HEK293 (cell line): ENCODE data around the gene MYO7A.

ENCODE experiments used
- CTCF ChIA-PET: fragments of 350-600 bp; formaldehyde crosslinking; extraction: SDS; loops from one replicate; lab custom pipeline; 2021; ENCODE audit warnings: antibody characterized with exemption; lab: Yijun Ruan, JAX
- POLR2A ChIA-PET: fragments of 300-600 bp; formaldehyde crosslinking; extraction: SDS; loops from one replicate; lab custom pipeline; 2020; ENCODE audit warnings: antibody characterized with exemption, inconsistent platforms; lab: Yijun Ruan, JAX
- H3K27ac ChIP-seq: fragments of 200-500 bp; sonication (Bioruptor generic); 2 replicates; pipeline ENCODE4 v1.5.1; 2014; ENCODE audit warnings: low read depth, low read length, control low read depth, inconsistent platforms; ENCODE audit errors: extremely low read depth
- H3K36me3 ChIP-seq, 2 experiments: fragments of 200-500 bp in 1 of 2; sonication (Bioruptor generic) in 1 of 2; 1 replicate in 1 of 2; 2 replicates in 1 of 2; pipeline ENCODE4 v1.5.1; 2014 to 2017; ENCODE audit warnings: inconsistent platforms in 2 of 2, low read length in 2 of 2; ENCODE audit not compliant: control insufficient read depth in 2 of 2, insufficient read depth in 1 of 2
- H3K4me1 ChIP-seq: fragments of 200-500 bp; sonication (Bioruptor generic); 2 replicates; pipeline ENCODE4 v1.5.1; 2014; ENCODE audit warnings: mild to moderate bottlenecking, low read length, inconsistent platforms; ENCODE audit not compliant: control insufficient read depth, insufficient read depth
- H3K4me3 ChIP-seq: 2 replicates; pipeline ENCODE4 v1.5.1; 2011; ENCODE audit warnings: low read depth, mild to moderate bottlenecking, control low read depth, low read length, moderate library complexity
- H3K9me3 ChIP-seq: fragments of 200-500 bp; sonication (Bioruptor generic); 2 replicates; pipeline ENCODE4 v1.5.1; 2014; ENCODE audit warnings: low read depth, low read length, inconsistent platforms; ENCODE audit not compliant: control insufficient read depth, insufficient read depth
- GFI1B ChIP-seq: fragments of 450-650 bp; formaldehyde crosslinking; IDR thresholded peaks from 2 replicates; pipeline ENCODE4 v1.5.1; 2016; ENCODE audit warnings: missing biosample characterization, missing genetic modification characterization
- MZF1 ChIP-seq: fragments of 450-650 bp; formaldehyde crosslinking; IDR thresholded peaks from 2 replicates; pipeline ENCODE4 v1.5.1; 2017; ENCODE audit warnings: missing biosample characterization, missing genetic modification characterization, borderline replicate concordance
- SP3 ChIP-seq: fragments of 450-650 bp; formaldehyde crosslinking; IDR thresholded peaks from 2 replicates; pipeline ENCODE4 v1.5.1; 2016; ENCODE audit warnings: missing biosample characterization, missing genetic modification characterization
- SP7 ChIP-seq: fragments of 450-650 bp; formaldehyde crosslinking; IDR thresholded peaks from 2 replicates; pipeline ENCODE4 v1.5.1; 2016; ENCODE audit warnings: missing biosample characterization, missing genetic modification characterization
- YY1 ChIP-seq: fragments of 450-650 bp; formaldehyde crosslinking; IDR thresholded peaks from 2 replicates; pipeline ENCODE4 v1.5.1; 2018; ENCODE audit warnings: missing biosample characterization, missing genetic modification characterization
- ZBTB21 ChIP-seq: fragments of 450-650 bp; formaldehyde crosslinking; IDR thresholded peaks from 2 replicates; pipeline ENCODE4 v1.5.1; 2017; ENCODE audit warnings: missing biosample characterization, missing genetic modification characterization
- ZNF112 ChIP-seq: fragments of 450-650 bp; formaldehyde crosslinking; IDR thresholded peaks from 2 replicates; pipeline ENCODE4 v1.5.0; 2017; ENCODE audit warnings: missing biosample characterization, missing genetic modification characterization
- ZNF184 ChIP-seq: fragments of 450-650 bp; IDR thresholded peaks from 2 replicates; pipeline ENCODE4 v1.5.1; 2018; ENCODE audit warnings: missing biosample characterization, mild to moderate bottlenecking, missing genetic modification characterization
- ZNF311 ChIP-seq: fragments of 450-650 bp; formaldehyde crosslinking; IDR thresholded peaks from 2 replicates; pipeline ENCODE4 v1.5.1; 2017; ENCODE audit warnings: missing biosample characterization, missing genetic modification characterization, borderline replicate concordance
- ZNF48 ChIP-seq: fragments of 450-650 bp; formaldehyde crosslinking; IDR thresholded peaks from 2 replicates; pipeline ENCODE4 v1.5.1; 2016; ENCODE audit warnings: missing biosample characterization, missing genetic modification characterization
- ZNF843 ChIP-seq: fragments of 450-650 bp; formaldehyde crosslinking; IDR thresholded peaks from 2 replicates; pipeline ENCODE4 v1.5.1; 2016; ENCODE audit warnings: missing biosample characterization, missing genetic modification characterization
- TF ChIP-seq, protein P1 (sequence below): fragments of 450-650 bp; formaldehyde crosslinking; conservative IDR thresholded peaks from 2 replicates; pipeline ENCODE4 v1.5.1; 2016; ENCODE audit warnings: low read depth, missing biosample characterization, missing genetic modification characterization
- TF ChIP-seq, protein P2 (sequence below): fragments of 450-650 bp; formaldehyde crosslinking; IDR thresholded peaks from 2 replicates; pipeline ENCODE4 v1.5.1; 2016; ENCODE audit warnings: missing biosample characterization, missing genetic modification characterization
- TF ChIP-seq, protein P3 (sequence below): fragments of 450-650 bp; IDR thresholded peaks from 2 replicates; pipeline ENCODE4 v1.5.1; 2018; ENCODE audit warnings: missing biosample characterization, missing genetic modification characterization
- TF ChIP-seq, protein P4 (sequence below): fragments of 450-650 bp; formaldehyde crosslinking; IDR thresholded peaks from 2 replicates; pipeline ENCODE4 v1.5.1; 2016; ENCODE audit warnings: missing biosample characterization, missing genetic modification characterization, borderline replicate concordance

The MYO7A gene

DNA sequence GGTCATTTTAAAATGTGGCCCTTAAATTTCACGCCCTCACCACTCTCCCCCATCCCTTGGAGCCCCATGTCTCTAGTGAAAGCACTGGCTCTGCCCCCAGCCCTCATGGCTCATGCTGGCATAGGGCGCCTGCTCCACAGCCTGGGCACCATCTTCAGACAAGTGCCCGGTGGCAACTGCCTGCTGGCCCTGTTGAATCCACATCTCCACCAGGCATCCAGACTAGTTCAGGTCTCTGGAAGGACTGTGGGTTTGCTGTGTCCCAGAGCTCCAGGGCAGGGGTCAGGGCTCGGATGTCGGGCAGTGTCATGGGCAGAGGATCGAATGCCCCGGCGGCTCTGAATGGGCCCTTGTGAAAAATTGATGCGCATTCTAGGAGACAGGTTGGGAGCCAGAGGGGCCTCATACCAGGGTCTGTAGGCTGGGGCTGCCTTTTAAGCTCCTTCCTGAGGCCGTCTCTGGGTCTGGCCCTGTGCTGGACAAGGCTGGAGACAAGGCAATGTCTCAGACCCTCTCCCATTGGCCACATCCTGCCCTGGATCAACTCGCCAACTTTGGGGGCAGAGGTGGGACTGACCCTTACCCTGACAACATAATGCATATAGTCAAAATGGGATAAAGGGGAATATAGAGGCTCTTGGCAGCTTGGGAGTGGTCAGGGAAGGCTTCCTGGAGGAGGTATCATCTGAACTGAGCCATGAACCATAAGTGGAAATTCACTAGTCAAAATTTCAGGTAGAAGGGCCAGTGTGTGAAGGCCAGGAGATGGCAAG is 1.2 kb downstream of the MYO7A start:
- no peaks in the 10 kb centered on the region; the same call in 1 of the 2 replicates for H3K4me1 ChIP-seq
- POLR2A ChIA-PET, result no interaction called here
- TF ChIP-seq, protein P1, sequence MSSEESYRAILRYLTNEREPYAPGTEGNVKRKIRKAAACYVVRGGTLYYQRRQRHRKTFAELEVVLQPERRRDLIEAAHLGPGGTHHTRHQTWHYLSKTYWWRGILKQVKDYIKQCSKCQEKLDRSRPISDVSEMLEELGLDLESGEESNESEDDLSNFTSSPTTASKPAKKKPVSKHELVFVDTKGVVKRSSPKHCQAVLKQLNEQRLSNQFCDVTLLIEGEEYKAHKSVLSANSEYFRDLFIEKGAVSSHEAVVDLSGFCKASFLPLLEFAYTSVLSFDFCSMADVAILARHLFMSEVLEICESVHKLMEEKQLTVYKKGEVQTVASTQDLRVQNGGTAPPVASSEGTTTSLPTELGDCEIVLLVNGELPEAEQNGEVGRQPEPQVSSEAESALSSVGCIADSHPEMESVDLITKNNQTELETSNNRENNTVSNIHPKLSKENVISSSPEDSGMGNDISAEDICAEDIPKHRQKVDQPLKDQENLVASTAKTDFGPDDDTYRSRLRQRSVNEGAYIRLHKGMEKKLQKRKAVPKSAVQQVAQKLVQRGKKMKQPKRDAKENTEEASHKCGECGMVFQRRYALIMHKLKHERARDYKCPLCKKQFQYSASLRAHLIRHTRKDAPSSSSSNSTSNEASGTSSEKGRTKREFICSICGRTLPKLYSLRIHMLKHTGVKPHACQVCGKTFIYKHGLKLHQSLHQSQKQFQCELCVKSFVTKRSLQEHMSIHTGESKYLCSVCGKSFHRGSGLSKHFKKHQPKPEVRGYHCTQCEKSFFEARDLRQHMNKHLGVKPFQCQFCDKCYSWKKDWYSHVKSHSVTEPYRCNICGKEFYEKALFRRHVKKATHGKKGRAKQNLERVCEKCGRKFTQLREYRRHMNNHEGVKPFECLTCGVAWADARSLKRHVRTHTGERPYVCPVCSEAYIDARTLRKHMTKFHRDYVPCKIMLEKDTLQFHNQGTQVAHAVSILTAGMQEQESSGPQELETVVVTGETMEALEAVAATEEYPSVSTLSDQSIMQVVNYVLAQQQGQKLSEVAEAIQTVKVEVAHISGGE (tag by site-specific recombination), result no peak
- TF ChIP-seq ZNF311 (tag by site-specific recombination), result no peak
- TF ChIP-seq SP3 (tag by site-specific recombination), result no peak
- TF ChIP-seq SP7 (tag by site-specific recombination), result no peak
- TF ChIP-seq ZNF112 (tag by site-specific recombination), result no peak
- TF ChIP-seq, protein P2, sequence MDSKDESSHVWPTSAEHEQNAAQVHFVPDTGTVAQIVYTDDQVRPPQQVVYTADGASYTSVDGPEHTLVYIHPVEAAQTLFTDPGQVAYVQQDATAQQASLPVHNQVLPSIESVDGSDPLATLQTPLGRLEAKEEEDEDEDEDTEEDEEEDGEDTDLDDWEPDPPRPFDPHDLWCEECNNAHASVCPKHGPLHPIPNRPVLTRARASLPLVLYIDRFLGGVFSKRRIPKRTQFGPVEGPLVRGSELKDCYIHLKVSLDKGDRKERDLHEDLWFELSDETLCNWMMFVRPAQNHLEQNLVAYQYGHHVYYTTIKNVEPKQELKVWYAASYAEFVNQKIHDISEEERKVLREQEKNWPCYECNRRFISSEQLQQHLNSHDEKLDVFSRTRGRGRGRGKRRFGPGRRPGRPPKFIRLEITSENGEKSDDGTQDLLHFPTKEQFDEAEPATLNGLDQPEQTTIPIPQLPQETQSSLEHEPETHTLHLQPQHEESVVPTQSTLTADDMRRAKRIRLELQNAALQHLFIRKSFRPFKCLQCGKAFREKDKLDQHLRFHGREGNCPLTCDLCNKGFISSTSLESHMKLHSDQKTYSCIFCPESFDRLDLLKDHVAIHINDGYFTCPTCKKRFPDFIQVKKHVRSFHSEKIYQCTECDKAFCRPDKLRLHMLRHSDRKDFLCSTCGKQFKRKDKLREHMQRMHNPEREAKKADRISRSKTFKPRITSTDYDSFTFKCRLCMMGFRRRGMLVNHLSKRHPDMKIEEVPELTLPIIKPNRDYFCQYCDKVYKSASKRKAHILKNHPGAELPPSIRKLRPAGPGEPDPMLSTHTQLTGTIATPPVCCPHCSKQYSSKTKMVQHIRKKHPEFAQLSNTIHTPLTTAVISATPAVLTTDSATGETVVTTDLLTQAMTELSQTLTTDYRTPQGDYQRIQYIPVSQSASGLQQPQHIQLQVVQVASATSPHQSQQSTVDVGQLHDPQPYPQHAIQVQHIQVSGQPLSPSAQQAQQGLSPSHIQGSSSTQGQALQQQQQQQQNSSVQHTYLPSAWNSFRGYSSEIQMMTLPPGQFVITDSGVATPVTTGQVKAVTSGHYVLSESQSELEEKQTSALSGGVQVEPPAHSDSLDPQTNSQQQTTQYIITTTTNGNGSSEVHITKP (tag by site-specific recombination), result no peak
- TF ChIP-seq, all 188 proteins: peak for 0
- Histone ChIP-seq H3K9me3 (no peaks in the 10 kb centered on the region), H3K36me3 (no peaks in the 10 kb centered on the region), H3K4me3 (no peak overlapping the region), H3K27ac (no peak overlapping the region)
- CTCF ChIA-PET, result interaction anchor here (1.1 to 4.3 kb wide), 3 partner anchors 58 to 82 kb away, joined by 5 to 95 read pairs (median 14); no protein-coding TSS in a partner anchor

DNA sequence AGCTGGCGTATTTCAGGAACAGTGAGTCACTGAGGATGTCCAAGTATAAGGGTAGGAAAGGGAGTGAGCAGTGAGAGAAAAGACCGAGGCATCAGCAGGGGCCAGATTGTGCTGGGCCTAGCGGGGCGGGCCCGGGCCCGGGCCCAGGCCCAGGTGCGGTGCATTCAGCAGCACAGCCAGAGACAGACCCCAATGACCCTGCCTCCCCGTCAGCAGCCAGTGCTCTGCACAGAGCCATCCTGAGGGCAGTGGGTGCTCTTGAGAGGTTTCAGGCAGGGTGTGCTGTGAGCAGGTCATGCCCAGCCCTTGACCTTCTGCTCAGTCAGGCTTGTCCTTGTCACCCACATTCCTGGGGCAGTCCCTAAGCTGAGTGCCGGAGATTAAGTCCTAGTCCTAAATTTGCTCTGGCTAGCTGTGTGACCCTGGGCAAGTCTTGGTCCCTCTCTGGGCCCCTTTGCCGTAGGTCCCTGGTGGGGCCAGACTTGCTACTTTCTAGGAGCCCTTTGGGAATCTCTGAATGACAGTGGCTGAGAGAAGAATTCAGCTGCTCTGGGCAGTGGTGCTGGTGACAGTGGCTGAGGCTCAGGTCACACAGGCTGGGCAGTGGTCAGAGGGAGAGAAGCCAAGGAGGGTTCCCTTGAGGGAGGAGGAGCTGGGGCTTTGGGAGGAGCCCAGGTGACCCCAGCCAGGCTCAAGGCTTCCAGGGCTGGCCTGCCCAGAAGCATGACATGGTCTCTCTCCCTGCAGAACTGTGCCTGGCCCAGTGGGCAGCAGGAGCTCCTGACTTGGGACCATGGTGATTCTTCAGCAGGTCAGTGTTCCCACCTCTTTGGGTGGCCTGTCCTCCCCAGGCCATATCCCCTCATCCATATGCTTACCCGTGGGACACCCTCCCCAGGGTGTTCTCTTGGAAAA is 2.1 kb downstream of the MYO7A start:
- Histone ChIP-seq H3K4me1 (no peaks in the 10 kb centered on the region; the same call in 1 of the 2 replicates), H3K27ac (no peak overlapping the region), H3K36me3 (no peaks in the 10 kb centered on the region), H3K4me3 (no peak overlapping the region), H3K9me3 (no peaks in the 10 kb centered on the region)
- ChIA-PET POLR2A (no interaction called here), CTCF (interaction anchor here (0.5 to 3.5 kb wide), 5 partner anchors 14 to 489 kb away, joined by 3 to 14 read pairs (median 3); no protein-coding TSS in a partner anchor)
- TF ChIP-seq ZBTB21 (tag by site-specific recombination) (no peak), GFI1B (tag by site-specific recombination) (no peak), YY1 (no peak), ZNF48 (tag by site-specific recombination) (no peak), ZNF843 (no peak), ZNF184 (tag by site-specific recombination) (no peak), MZF1 (no peak), ZNF112 (tag by site-specific recombination) (no peak)
- TF ChIP-seq, protein P3, sequence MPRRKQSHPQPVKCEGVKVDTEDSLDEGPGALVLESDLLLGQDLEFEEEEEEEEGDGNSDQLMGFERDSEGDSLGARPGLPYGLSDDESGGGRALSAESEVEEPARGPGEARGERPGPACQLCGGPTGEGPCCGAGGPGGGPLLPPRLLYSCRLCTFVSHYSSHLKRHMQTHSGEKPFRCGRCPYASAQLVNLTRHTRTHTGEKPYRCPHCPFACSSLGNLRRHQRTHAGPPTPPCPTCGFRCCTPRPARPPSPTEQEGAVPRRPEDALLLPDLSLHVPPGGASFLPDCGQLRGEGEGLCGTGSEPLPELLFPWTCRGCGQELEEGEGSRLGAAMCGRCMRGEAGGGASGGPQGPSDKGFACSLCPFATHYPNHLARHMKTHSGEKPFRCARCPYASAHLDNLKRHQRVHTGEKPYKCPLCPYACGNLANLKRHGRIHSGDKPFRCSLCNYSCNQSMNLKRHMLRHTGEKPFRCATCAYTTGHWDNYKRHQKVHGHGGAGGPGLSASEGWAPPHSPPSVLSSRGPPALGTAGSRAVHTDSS (tag by site-specific recombination), result no peak
- TF ChIP-seq, protein P4, sequence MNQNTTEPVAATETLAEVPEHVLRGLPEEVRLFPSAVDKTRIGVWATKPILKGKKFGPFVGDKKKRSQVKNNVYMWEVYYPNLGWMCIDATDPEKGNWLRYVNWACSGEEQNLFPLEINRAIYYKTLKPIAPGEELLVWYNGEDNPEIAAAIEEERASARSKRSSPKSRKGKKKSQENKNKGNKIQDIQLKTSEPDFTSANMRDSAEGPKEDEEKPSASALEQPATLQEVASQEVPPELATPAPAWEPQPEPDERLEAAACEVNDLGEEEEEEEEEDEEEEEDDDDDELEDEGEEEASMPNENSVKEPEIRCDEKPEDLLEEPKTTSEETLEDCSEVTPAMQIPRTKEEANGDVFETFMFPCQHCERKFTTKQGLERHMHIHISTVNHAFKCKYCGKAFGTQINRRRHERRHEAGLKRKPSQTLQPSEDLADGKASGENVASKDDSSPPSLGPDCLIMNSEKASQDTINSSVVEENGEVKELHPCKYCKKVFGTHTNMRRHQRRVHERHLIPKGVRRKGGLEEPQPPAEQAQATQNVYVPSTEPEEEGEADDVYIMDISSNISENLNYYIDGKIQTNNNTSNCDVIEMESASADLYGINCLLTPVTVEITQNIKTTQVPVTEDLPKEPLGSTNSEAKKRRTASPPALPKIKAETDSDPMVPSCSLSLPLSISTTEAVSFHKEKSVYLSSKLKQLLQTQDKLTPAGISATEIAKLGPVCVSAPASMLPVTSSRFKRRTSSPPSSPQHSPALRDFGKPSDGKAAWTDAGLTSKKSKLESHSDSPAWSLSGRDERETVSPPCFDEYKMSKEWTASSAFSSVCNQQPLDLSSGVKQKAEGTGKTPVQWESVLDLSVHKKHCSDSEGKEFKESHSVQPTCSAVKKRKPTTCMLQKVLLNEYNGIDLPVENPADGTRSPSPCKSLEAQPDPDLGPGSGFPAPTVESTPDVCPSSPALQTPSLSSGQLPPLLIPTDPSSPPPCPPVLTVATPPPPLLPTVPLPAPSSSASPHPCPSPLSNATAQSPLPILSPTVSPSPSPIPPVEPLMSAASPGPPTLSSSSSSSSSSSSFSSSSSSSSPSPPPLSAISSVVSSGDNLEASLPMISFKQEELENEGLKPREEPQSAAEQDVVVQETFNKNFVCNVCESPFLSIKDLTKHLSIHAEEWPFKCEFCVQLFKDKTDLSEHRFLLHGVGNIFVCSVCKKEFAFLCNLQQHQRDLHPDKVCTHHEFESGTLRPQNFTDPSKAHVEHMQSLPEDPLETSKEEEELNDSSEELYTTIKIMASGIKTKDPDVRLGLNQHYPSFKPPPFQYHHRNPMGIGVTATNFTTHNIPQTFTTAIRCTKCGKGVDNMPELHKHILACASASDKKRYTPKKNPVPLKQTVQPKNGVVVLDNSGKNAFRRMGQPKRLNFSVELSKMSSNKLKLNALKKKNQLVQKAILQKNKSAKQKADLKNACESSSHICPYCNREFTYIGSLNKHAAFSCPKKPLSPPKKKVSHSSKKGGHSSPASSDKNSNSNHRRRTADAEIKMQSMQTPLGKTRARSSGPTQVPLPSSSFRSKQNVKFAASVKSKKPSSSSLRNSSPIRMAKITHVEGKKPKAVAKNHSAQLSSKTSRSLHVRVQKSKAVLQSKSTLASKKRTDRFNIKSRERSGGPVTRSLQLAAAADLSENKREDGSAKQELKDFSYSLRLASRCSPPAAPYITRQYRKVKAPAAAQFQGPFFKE (tag by site-specific recombination), result no peak
